ENCODE data around the gene PIP5KL1. TPM values are rescaled to one million over a fixed set of nuclear protein-coding genes. Genes with fewer than 3 reads are reported as not detected.

The PIP5KL1 gene
- total RNA-seq, 1 experiment from 2014 or later, result 16.8 TPM

DNA sequence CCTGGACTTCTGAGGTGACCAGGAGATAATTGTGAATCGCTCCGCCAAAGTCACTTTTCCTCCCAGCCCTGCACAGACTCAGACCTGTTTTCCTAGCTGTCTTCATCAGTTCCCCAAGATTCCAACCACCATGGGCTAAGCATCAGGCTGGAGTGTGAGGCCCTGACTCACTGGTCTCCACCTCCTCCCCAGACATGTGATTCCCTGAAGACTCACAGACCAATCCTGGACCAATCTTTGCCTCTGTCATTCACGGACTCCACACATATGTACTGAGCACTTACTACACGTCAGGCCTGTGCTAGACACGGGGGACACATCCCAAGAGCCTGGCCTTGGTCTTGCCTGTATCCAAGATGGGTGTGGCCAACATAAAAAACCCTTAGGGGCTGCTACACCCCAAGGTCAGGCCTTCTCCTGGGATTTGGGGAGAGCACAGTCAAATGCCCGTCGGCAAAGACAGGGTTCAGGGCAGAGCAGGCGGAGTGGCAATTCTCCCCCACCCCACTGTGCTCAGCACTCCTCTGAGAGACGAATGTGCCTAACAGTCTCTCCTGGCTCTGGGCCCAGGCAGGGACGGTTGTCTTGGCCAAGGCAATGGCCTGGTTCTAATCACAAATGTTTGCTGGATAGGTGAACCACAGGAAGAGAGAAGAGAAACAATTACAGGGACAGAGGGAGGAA is 38.3 kb upstream of the PIP5KL1 start:
- no peaks in the 10 kb centered on the region; the same call in 1 of the 2 replicates for H3K36me3 Mint-ChIP-seq
- ChIA-PET CTCF (interaction anchor here (1.2 to 1.4 kb wide), 2 partner anchors 17 to 52 kb away, joined by 3 to 4 read pairs; no protein-coding TSS in a partner anchor), POLR2A (no interaction called here)
- no peak overlapping the region for H3K4me3 Mint-ChIP-seq
- H3K27me3 Mint-ChIP-seq (ENCODE audit: low read depth), result no peaks in the 10 kb centered on the region
- H3K4me1 Mint-ChIP-seq, result peaks cover 75% of the 10 kb centered on the region
- TF ChIP-seq, protein P1, sequence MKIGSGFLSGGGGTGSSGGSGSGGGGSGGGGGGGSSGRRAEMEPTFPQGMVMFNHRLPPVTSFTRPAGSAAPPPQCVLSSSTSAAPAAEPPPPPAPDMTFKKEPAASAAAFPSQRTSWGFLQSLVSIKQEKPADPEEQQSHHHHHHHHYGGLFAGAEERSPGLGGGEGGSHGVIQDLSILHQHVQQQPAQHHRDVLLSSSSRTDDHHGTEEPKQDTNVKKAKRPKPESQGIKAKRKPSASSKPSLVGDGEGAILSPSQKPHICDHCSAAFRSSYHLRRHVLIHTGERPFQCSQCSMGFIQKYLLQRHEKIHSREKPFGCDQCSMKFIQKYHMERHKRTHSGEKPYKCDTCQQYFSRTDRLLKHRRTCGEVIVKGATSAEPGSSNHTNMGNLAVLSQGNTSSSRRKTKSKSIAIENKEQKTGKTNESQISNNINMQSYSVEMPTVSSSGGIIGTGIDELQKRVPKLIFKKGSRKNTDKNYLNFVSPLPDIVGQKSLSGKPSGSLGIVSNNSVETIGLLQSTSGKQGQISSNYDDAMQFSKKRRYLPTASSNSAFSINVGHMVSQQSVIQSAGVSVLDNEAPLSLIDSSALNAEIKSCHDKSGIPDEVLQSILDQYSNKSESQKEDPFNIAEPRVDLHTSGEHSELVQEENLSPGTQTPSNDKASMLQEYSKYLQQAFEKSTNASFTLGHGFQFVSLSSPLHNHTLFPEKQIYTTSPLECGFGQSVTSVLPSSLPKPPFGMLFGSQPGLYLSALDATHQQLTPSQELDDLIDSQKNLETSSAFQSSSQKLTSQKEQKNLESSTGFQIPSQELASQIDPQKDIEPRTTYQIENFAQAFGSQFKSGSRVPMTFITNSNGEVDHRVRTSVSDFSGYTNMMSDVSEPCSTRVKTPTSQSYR (CRISPR knock-in tag; IDR thresholded peaks at IDR 0.05), result no peak
- TF ChIP-seq GRHL2 (CRISPR knock-in tag; IDR thresholded peaks at IDR 0.05; ENCODE audit: insufficient replicate concordance, severe bottlenecking) (no peak), ZNF423 (CRISPR knock-in tag; IDR thresholded peaks at IDR 0.05) (no peak), ZNF416 (CRISPR knock-in tag; IDR thresholded peaks at IDR 0.05) (no peak), ARID4B (CRISPR knock-in tag; IDR thresholded peaks at IDR 0.05; ENCODE audit: borderline replicate concordance) (no peak), ZNF396 (CRISPR knock-in tag; IDR thresholded peaks at IDR 0.05; ENCODE audit: borderline replicate concordance) (no peak), ZNF317 (CRISPR knock-in tag; IDR thresholded peaks at IDR 0.05; ENCODE audit: borderline replicate concordance, low read depth) (no peak), E2F5 (CRISPR knock-in tag; IDR thresholded peaks at IDR 0.05) (no peak), ZNF232 (CRISPR knock-in tag; IDR thresholded peaks at IDR 0.05) (no peak), SP1 (CRISPR knock-in tag; conservative IDR thresholded peaks at IDR 0.05) (no peak)
- TF ChIP-seq, protein P2, sequence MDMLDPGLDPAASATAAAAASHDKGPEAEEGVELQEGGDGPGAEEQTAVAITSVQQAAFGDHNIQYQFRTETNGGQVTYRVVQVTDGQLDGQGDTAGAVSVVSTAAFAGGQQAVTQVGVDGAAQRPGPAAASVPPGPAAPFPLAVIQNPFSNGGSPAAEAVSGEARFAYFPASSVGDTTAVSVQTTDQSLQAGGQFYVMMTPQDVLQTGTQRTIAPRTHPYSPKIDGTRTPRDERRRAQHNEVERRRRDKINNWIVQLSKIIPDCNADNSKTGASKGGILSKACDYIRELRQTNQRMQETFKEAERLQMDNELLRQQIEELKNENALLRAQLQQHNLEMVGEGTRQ (CRISPR knock-in tag; IDR thresholded peaks at IDR 0.05), result no peak
- TF ChIP-seq, protein P3, sequence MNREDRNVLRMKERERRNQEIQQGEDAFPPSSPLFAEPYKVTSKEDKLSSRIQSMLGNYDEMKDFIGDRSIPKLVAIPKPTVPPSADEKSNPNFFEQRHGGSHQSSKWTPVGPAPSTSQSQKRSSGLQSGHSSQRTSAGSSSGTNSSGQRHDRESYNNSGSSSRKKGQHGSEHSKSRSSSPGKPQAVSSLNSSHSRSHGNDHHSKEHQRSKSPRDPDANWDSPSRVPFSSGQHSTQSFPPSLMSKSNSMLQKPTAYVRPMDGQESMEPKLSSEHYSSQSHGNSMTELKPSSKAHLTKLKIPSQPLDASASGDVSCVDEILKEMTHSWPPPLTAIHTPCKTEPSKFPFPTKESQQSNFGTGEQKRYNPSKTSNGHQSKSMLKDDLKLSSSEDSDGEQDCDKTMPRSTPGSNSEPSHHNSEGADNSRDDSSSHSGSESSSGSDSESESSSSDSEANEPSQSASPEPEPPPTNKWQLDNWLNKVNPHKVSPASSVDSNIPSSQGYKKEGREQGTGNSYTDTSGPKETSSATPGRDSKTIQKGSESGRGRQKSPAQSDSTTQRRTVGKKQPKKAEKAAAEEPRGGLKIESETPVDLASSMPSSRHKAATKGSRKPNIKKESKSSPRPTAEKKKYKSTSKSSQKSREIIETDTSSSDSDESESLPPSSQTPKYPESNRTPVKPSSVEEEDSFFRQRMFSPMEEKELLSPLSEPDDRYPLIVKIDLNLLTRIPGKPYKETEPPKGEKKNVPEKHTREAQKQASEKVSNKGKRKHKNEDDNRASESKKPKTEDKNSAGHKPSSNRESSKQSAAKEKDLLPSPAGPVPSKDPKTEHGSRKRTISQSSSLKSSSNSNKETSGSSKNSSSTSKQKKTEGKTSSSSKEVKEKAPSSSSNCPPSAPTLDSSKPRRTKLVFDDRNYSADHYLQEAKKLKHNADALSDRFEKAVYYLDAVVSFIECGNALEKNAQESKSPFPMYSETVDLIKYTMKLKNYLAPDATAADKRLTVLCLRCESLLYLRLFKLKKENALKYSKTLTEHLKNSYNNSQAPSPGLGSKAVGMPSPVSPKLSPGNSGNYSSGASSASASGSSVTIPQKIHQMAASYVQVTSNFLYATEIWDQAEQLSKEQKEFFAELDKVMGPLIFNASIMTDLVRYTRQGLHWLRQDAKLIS (CRISPR knock-in tag; IDR thresholded peaks at IDR 0.05; ENCODE audit: borderline replicate concordance), result no peak
- TF ChIP-seq, protein P4, sequence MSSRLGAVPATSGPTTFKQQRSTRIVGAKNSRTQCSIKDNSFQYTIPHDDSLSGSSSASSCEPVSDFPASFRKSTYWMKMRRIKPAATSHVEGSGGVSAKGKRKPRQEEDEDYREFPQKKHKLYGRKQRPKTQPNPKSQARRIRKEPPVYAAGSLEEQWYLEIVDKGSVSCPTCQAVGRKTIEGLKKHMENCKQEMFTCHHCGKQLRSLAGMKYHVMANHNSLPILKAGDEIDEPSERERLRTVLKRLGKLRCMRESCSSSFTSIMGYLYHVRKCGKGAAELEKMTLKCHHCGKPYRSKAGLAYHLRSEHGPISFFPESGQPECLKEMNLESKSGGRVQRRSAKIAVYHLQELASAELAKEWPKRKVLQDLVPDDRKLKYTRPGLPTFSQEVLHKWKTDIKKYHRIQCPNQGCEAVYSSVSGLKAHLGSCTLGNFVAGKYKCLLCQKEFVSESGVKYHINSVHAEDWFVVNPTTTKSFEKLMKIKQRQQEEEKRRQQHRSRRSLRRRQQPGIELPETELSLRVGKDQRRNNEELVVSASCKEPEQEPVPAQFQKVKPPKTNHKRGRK (CRISPR knock-in tag; IDR thresholded peaks at IDR 0.05; ENCODE audit: borderline replicate concordance), result no peak
- no peak for ATAC-seq
- H3K9me3 Mint-ChIP-seq, result no peaks in the 10 kb centered on the region
- no peak for DNase-seq (ENCODE audit: low spot score)
- H3K27ac Mint-ChIP-seq, result peak overlapping the region; percentile 47
